Stimulated activated naive CD8-positive, alpha-beta T cell treated with anti-CD3 and anti-CD28 coated beads, Interleukin-15, amount 100 ng/mL, for 72 hours (primary cell): ENCODE measurements around the gene PLXND1.

ENCODE experiments used
- ATAC-seq: fragments of 150-1000 bp; cut with Tn5 transposase; 2 replicates; pipeline ENCODE4 v1.10.0; 2021; ENCODE audit warnings: mild to moderate bottlenecking, moderate library complexity
- DNase-seq, 2 donors: peaks; one replicate each; pipeline ENCODE4 v3.0.0; 2021 to 2022
- H3K27ac Mint-ChIP-seq, 2 donors: one replicate each; pipeline ENCODE4 v1.8.0; 2022; ENCODE audit warnings: mild to moderate bottlenecking in 2 of 2, mixed read lengths in 2 of 2, moderate library complexity in 2 of 2
- H3K27me3 Mint-ChIP-seq: one replicate; pipeline ENCODE4 v1.8.0; 2022; ENCODE audit warnings: mixed read lengths
- H3K4me1 Mint-ChIP-seq: one replicate; pipeline ENCODE4 v1.8.0; 2022; ENCODE audit warnings: mild to moderate bottlenecking, mixed read lengths
- H3K4me3 Mint-ChIP-seq, 2 donors: one replicate each; pipeline ENCODE4 v1.8.0; 2022; ENCODE audit warnings: mild to moderate bottlenecking in 2 of 2, mixed read lengths in 2 of 2, moderate library complexity in 1 of 2
- H3K9me3 Mint-ChIP-seq, 2 donors: one replicate each; pipeline ENCODE4 v1.8.0; 2022; ENCODE audit warnings: mixed read lengths in 2 of 2

Gene PLXND1

DNA sequence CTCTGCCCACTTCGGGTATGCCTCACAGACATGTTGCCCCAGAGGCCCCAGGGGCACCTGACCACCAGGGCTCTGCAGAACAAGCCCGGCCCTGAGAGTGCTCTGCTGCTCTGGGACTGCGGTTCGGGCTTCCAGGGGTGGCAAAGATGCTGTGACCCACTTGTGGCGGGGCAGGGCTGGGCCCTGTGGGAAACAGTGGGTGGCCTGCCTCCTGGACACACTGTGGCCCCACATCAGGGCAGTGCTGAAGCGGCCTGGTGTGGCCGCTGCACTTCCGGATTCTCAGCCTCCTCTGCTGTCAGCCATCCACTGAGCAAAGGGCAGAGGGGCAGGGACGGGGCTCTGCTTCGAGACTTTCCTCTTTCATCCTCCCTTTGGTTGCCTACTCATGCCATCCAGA is 26.5 kb upstream of the PLXND1 start:
- Mint-ChIP-seq H3K27ac (no peak overlapping the region), H3K27me3 (no peaks in the 10 kb centered on the region), H3K9me3 (no peaks in the 10 kb centered on the region), H3K4me1 (peaks cover 4% of the 10 kb centered on the region), H3K4me3 (no peak overlapping the region)
- ATAC-seq (no peak), DNase-seq (no peak)

DNA sequence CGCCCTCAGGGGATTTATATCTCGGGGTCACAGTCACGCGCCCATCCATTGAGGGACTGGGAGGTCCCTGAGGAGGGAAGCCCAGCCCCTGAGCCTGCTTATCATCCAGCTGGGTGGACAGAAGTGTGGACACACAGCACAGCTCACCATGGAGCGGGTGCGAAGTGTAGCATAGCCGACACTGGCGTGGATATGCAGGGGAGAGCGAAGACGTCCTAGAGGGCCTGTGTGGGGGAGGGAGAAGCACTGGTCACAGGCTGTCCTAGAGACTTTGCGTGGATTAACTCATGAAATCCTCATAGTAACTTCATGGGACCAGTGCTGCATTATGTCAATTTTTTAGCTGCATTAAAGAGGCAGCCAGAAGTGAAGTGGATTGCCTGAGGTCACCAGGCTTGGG is 26.1 kb upstream of the PLXND1 start:
- ATAC-seq (no peak), DNase-seq (no peak)
- Mint-ChIP-seq H3K9me3 (no peaks in the 10 kb centered on the region), H3K4me1 (peaks cover 8% of the 10 kb centered on the region), H3K27me3 (no peaks in the 10 kb centered on the region), H3K4me3 (no peak overlapping the region), H3K27ac (no peak overlapping the region)

DNA sequence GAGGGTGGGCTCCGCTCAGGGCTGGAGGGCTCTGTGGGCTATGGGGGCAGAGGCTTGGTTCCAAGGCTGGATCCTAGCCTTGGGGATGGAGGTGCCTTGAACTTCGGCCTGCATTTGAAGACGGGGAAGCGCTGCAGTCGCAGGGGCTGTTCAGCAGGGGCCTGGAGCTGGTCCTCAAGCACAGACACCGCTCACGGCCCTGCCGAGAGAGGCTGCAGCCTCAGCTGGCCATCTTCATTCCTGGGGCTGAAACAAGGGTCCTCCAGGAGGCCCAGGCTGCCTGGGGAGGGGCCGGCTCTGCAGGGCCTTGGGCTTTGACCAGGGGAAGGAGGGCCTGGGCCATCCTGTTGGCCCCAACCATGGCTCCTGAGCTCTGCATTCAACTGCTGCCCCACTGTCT is 25.6 kb upstream of the PLXND1 start:
- no peak for ATAC-seq
- no peak for DNase-seq
- no peak overlapping the region for H3K27ac Mint-ChIP-seq
- no peaks in the 10 kb centered on the region for H3K27me3 Mint-ChIP-seq
- peaks cover 8% of the 10 kb centered on the region for H3K4me1 Mint-ChIP-seq
- H3K9me3 Mint-ChIP-seq = no peaks in the 10 kb centered on the region
- H3K4me3 Mint-ChIP-seq = no peak overlapping the region

DNA sequence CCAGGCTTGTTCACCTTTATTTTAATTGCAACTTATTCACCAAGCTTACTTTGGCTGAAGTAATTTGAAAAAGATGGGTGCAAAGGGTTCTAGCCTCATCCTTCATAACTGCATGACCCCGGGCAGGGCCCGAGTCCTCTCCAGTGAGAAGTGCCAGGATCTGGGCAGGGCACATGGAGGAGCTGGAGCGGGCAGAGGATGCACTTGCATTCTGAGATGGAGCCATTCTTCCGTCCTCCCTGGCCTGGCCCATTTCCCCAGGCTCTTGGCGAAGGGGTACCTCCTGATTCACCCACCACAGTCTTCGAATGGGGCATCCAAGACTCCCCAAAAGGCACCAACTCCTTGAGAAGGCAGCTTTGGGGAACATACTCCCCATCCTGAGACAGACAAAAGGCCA is 22.5 kb upstream of the PLXND1 start:
- no peaks in the 10 kb centered on the region for H3K9me3 Mint-ChIP-seq
- H3K4me1 Mint-ChIP-seq = peaks cover 13% of the 10 kb centered on the region
- DNase-seq (no peak), ATAC-seq (no peak)
- H3K27me3 Mint-ChIP-seq = peaks cover 6% of the 10 kb centered on the region
- no peak overlapping the region for H3K4me3 Mint-ChIP-seq
- peak overlapping the region in 1 of 2 donors; percentile 60 for H3K27ac Mint-ChIP-seq

DNA sequence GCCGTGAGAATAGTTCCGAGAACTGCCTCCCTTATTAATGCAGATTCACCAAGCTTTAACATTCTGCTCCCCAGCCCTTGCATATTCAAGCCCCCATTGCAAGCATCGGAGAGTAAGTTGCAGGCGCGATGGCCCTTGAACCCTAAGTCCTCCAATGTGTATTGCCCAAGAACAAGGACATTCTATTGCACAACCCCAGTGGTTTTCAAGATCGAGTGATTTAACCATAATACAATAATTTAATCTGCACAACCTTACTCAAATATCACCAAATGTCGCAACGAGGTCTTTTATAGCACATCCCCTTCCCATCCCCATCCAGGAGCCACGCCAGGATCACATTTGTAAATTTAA is 21.7 kb upstream of the PLXND1 start:
- DNase-seq = no peak
- peaks cover 6% of the 10 kb centered on the region for H3K27me3 Mint-ChIP-seq
- no peak overlapping the region for H3K27ac Mint-ChIP-seq
- no peak for ATAC-seq
- peak overlapping the region; percentile 89 to 91 for H3K4me3 Mint-ChIP-seq
- peaks cover 13% of the 10 kb centered on the region for H3K4me1 Mint-ChIP-seq
- no peaks in the 10 kb centered on the region for H3K9me3 Mint-ChIP-seq

DNA sequence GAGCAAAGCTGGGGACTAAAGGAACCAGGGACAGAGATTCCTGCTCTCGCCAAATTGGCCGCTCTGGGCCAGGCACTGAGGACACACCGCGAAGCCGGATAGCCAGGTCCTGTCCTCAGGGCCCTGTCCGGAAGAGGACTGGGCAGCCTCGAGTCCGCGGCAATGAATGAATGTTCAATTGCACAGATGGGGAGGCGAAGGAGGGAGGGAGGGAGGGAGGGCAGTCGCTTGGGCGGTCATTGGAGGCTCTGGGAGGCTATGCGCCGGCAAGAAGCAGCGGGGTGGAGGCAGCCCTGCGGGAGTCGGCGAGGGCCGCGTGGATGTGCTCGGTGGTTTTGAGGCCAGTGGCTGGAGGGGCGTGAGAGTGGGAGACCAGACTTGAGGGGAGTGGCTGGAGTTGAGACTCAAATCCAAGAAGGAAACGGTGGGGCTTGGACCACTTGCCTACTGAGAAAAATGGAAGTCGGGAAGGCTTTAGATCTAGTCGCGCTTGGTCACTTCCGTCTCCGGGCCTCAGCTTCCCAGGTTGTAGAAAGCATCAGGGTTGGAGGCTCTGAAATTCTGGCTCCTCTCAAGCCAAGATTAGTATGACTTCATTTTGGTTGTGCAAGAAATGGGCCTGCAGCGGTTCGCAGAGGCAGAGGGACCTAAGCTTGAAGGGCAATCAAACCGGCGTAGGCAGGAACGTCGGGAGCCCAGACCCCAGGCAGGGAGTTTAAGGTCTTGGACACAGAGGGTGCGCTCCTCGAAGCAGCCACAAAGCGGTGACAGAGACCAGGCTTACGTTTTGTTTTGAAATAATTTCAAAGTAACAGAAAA is 21.1 kb upstream of the PLXND1 start:
- ATAC-seq = peak; percentile 76
- Mint-ChIP-seq H3K9me3 (no peaks in the 10 kb centered on the region), H3K27me3 (peaks cover 6% of the 10 kb centered on the region), H3K4me3 (peak overlapping the region; percentile 89 to 91), H3K27ac (peak overlapping the region; percentile 59 to 84), H3K4me1 (peaks cover 13% of the 10 kb centered on the region)
- peak; percentile 62 to 72 for DNase-seq

DNA sequence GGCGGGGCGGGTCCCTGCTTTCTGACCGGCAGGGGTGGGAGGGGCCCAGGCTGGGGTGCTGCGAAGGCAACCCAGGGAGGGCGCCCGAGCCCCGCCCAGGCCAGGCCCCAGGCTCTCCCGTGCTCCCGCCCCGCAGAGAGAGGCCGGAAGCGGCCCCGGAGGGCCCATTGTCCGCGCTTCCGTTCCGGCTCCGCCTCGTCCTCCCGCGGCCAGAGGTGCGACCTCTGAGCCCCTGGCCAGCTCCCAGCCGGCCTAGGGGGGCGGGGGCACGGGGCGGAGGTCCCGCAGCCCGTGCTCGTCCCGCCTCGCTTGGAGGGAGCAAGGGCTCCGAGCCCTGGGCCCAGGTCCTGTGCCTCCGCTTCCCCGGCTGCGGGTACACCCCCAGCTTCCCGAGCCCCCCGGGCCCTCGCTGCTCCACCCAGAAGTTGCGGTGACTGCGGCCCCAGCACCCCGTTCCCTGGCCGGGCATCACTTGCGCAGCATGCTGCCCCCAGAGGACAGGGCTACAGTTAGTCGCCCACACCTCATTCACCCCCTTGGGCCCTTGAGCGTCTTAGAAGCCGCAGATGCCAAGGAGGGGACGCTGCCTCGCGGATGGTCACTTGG is 20.4 kb upstream of the PLXND1 start:
- Mint-ChIP-seq H3K4me3 (peak overlapping the region; percentile 89 to 91), H3K4me1 (peaks cover 13% of the 10 kb centered on the region), H3K27me3 (peaks cover 6% of the 10 kb centered on the region), H3K9me3 (no peaks in the 10 kb centered on the region), H3K27ac (peak overlapping the region; percentile 59 to 84)
- ATAC-seq (peak; percentile 90), DNase-seq (peak; percentile 72 to 79)

DNA sequence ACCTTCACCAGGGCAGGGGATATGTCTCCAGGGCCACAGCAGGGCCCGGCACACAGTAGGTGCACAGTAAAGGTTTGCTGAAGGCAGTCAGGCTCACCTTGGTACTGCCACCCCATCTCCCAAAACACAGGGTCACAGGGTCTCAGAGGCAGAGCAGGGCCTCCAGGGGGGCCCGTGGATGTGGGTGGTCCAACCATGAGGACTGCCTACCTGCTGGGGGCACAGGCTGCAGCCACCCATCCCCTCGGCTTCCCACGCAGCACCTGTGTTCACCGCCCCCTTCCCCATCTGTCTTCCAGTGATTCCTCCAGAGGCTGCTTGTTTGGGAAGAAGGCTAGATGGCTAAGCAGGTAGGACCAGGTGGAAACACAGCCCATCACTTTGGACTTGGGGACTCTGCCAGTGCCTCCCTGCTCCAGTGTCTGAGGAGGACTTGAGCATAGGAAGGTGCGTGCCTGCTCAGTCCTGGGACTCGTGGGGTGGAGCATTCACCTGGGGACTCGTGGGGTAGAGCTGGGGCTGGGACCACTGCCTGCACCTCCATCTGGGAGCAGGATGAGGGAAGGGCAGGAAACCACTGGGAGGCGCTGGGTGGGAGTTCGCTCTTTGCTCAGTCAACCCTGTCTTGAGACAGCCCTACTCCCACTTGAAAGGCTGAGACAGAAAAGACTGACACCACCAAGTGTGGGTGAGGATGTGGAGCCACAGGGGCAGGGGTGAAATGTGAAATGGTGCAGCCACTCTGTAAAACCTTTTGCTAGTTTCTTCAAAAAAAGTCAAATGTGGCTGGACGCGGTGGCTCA is 18.8 kb upstream of the PLXND1 start:
- DNase-seq (no peak), ATAC-seq (no peak)
- H3K27me3 Mint-ChIP-seq = peaks cover 6% of the 10 kb centered on the region
- no peaks in the 10 kb centered on the region for H3K9me3 Mint-ChIP-seq
- H3K27ac Mint-ChIP-seq = no peak overlapping the region
- peaks cover 13% of the 10 kb centered on the region for H3K4me1 Mint-ChIP-seq
- peak overlapping the region; percentile 26 to 53 for H3K4me3 Mint-ChIP-seq

DNA sequence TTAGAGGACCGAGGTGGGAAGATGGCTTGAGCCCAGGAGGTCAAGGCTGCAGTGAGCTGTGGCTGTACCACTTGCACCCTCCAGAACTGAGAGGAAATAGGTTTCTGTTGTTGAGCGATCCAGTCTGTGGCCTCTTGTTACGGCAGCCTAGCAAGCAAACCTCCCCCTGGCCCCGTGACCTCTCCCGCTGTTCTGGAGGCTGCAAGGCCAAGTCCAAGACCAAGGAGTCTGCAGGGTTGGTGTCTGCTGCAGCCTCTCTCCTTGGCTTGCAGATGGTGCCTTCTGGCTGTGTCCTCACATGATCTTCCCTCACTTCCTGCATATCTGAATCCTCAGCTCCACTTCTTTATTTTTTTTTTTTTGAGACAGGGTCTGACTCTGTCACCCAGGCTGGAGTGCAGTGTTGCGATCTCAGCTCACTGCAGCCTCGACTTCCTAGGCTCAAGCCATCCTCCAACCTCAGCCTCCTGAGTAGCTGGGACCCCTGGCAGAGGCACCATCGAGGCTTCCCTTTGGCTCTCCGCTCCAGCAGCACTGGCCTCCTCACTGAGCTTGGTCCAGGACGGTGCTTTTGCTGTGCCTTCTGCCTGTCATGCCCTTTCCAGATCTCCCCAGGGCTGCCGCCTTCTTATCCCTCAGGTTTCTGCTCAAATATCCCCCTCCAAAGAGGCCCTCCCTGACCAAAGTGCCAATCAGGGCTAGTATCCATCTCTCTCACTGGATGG is 18.0 kb upstream of the PLXND1 start:
- Mint-ChIP-seq H3K27me3 (peaks cover 6% of the 10 kb centered on the region), H3K4me3 (no peak overlapping the region), H3K27ac (no peak overlapping the region), H3K4me1 (peaks cover 13% of the 10 kb centered on the region), H3K9me3 (no peaks in the 10 kb centered on the region)
- DNase-seq (no peak), ATAC-seq (no peak)

DNA sequence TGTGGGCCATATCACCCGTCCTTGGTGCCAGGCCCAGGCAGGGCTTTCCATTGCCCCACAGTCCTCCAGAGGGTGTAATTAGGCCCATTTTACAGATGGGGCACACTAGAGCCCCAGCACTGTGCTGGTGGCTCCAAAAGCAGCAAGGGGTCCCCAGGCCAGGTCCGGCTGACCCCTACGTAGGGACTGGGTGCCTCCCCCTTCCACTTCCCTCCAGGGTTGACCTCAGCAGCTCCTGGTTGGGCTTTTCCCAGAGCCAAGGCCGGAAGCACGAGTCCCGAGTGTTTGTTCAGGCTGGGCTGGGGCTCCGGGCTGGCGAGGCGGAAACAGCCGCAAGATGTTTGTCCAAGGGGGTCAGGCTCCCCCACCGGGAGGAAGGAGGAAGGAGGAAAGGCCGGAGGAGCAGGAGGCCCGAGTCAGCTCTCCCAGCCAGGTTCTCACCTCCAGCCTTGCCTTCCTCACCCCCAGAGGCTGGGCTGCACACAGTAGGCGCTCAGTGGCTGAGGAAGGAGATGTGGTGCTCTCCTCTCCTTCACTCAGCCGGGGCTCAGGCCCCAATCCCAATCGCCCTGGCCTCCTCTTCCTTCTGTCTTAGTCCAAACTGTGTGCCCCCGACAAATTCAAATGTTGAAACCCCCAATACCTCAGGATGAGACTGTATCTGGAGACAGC is 17.1 kb upstream of the PLXND1 start:
- H3K4me3 Mint-ChIP-seq = no peak overlapping the region
- no peak for ATAC-seq
- DNase-seq = no peak
- H3K27me3 Mint-ChIP-seq = peaks cover 15% of the 10 kb centered on the region
- no peaks in the 10 kb centered on the region for H3K9me3 Mint-ChIP-seq
- no peak overlapping the region for H3K27ac Mint-ChIP-seq
- H3K4me1 Mint-ChIP-seq = peaks cover 17% of the 10 kb centered on the region

DNA sequence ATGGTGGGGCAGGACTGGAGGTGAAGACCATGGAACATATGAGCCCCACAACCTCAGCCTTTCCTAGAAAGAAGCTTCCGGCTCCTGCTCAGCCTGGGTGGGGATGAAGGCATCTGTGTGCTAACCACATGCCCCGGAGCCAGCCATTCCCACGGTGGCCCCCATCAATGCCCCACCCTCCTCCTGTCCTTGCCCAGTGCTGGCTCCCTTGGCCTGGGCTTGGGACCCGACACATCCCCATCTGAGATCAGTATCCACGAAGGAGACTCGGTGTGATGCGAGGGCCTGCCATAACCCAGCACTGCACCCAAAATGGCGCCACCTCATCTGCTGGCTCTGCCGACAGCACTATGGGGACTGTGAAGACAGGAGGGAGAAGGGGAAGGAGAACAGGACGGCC is 16.5 kb upstream of the PLXND1 start:
- Mint-ChIP-seq H3K9me3 (no peaks in the 10 kb centered on the region), H3K4me3 (no peak overlapping the region), H3K27me3 (peaks cover 21% of the 10 kb centered on the region), H3K4me1 (peaks cover 16% of the 10 kb centered on the region), H3K27ac (no peak overlapping the region)
- no peak for DNase-seq
- ATAC-seq = no peak

DNA sequence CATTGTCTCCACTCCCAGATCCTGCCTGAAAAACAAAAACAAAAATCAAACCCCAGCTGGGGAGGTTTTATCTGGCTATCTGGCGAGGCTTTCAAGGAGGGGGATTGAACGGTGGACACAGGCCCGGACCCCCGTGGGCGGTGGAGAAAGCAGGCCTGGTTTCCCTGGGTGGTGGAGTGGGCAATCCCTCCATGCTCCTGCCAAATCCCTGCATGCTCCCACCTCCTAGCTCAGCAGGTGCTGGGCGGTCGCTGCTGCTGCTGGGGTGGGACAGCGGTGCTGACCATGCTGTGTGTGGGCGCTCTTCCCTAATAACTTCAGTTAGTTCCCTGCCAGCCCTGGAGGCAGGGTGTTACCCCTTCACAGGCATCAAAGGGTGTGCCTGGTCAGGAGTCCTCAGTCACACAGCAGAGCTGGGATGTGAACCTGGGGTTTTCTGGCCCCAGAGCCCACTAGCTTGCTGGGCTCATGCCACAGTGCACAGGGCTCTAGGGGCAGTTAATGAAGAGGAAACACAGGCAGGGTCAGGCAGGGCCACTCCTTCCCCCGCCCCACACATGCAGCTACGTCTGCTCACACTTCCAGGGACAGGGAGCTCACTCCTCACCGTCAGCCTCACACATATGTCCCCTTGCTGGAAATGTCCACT is 15.9 kb upstream of the PLXND1 start:
- DNase-seq (no peak), ATAC-seq (no peak)
- no peak overlapping the region for H3K4me3 Mint-ChIP-seq
- peaks cover 27% of the 10 kb centered on the region for H3K27me3 Mint-ChIP-seq
- no peaks in the 10 kb centered on the region for H3K9me3 Mint-ChIP-seq
- H3K4me1 Mint-ChIP-seq = peaks cover 12% of the 10 kb centered on the region
- no peak overlapping the region for H3K27ac Mint-ChIP-seq

DNA sequence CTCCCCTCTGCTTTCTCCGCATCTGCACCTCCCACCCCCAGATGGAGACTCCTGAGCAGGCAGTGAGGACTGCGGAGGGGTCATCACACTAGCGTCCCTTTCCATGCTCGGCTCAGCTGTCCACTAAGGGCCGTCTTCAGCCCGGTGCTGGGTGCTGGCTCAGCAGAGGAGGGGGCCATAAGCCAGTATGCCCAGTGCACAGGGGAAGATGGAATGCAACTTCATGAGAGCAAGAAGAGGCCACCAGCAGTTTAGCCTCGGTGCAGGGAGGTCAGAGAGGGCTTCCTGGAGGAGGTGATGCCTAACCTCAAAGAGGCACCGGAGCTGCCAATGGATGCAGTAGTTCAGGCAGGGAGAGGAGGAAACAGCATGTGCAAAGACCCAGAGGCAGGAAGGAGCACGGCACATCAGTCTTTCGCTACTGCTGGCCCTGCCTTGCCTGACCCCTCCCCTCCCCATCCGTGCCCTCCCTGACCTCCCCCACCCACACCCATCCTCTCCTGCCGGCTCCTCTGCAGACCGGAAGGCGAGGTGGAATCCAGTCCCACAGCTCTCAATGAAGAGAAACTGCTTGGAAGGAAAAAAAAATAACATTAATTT is 15.2 kb upstream of the PLXND1 start:
- peaks cover 12% of the 10 kb centered on the region for H3K4me1 Mint-ChIP-seq
- H3K9me3 Mint-ChIP-seq = no peaks in the 10 kb centered on the region
- ATAC-seq (no peak), DNase-seq (no peak)
- H3K4me3 Mint-ChIP-seq = no peak overlapping the region
- H3K27ac Mint-ChIP-seq = peak overlapping the region in 1 of 2 donors; percentile 72
- H3K27me3 Mint-ChIP-seq = peaks cover 28% of the 10 kb centered on the region

DNA sequence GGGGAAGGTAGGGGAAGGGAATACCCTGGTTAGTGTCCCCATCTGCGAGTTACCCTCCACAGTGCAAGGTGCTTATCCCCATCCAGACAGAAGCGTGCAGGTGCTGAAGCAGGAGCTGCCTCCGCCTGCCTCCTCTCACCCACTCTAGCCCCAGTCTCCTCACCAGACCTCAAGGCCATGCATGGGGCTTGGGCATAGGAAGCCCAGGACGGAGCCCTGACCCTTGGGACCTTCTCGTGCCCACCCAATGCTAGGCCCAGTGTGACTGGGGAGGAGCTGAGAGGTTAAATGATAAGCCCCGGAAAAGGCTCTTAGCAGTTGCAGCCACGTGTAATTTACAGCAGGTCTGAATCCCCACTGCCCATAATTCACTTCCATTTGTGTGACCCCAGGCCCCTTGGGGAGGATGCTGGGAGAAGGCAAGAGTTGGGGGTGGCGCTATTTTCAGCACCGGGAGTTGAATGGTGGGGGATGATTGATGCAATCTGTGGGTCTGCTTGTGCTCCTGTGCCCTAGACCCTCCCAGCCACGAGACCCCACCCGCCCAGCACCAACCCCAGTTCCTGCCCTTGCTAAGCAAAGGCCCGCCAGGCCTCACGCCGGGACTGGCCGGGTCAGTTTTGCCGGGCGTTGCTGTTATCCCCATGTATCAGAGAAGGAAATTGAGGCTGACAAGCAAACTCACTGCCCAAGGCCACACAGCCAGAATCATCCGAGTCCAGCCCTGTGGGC is 14.5 kb upstream of the PLXND1 start:
- H3K27ac Mint-ChIP-seq = no peak overlapping the region
- H3K27me3 Mint-ChIP-seq = peaks cover 28% of the 10 kb centered on the region
- DNase-seq = no peak
- no peak for ATAC-seq
- H3K4me3 Mint-ChIP-seq = no peak overlapping the region
- no peaks in the 10 kb centered on the region for H3K9me3 Mint-ChIP-seq
- peaks cover 12% of the 10 kb centered on the region for H3K4me1 Mint-ChIP-seq
